IPS-11a (cell line): ENCODE measurements around the gene ABCA12.

Experiments
- H3K4me3 ChIP-seq: one replicate; pipeline ENCODE4 v1.5.1; 2013; ENCODE audit warnings: low read depth, low read length, control low read depth

Gene ABCA12

GRCh38 chr2:215052404-215052803 lies 86.0 kb downstream of the ABCA12 start:
- H3K4me3 ChIP-seq, result no peak overlapping the region

GRCh38 chr2:215049341-215049740 lies 89.1 kb downstream of the ABCA12 start:
- H3K4me3 ChIP-seq, result no peak overlapping the region

GRCh38 chr2:215038421-215038820 lies 100.0 kb downstream of the ABCA12 start:
- H3K4me3 ChIP-seq, result no peak overlapping the region

GRCh38 chr2:215036314-215036713 lies 102.1 kb downstream of the ABCA12 start:
- no peak overlapping the region for H3K4me3 ChIP-seq

- H3K4me3 ChIP-seq, result no peak overlapping the region
Measured at GRCh38 chr2:215034154-215034553, 104.3 kb downstream of the ABCA12 start.

GRCh38 chr2:215032153-215032552 lies 106.3 kb downstream of the ABCA12 start:
- no peak overlapping the region for H3K4me3 ChIP-seq

- H3K4me3 ChIP-seq, result no peak overlapping the region
Measured at GRCh38 chr2:215031321-215031720, 107.1 kb downstream of the ABCA12 start.

GRCh38 chr2:215029936-215030335 lies 108.5 kb downstream of the ABCA12 start:
- H3K4me3 ChIP-seq, result no peak overlapping the region

- no peak overlapping the region for H3K4me3 ChIP-seq
Measured at GRCh38 chr2:215028231-215028630, 110.2 kb downstream of the ABCA12 start.

GRCh38 chr2:215027779-215028178 lies 110.6 kb downstream of the ABCA12 start:
- H3K4me3 ChIP-seq, result no peak overlapping the region

- no peak overlapping the region for H3K4me3 ChIP-seq
Measured at GRCh38 chr2:215022910-215023309, 115.5 kb downstream of the ABCA12 start.

GRCh38 chr2:215022418-215022817 lies 116.0 kb downstream of the ABCA12 start:
- H3K4me3 ChIP-seq, result no peak overlapping the region

GRCh38 chr2:215020283-215020682 lies 118.1 kb downstream of the ABCA12 start:
- H3K4me3 ChIP-seq, result no peak overlapping the region

- no peak overlapping the region for H3K4me3 ChIP-seq
Measured at GRCh38 chr2:215019521-215020145, 118.8 kb downstream of the ABCA12 start.

- no peak overlapping the region for H3K4me3 ChIP-seq
Measured at GRCh38 chr2:215019085-215019484, 119.3 kb downstream of the ABCA12 start.

- no peak overlapping the region for H3K4me3 ChIP-seq
Measured at GRCh38 chr2:215015421-215015820, 123.0 kb downstream of the ABCA12 start.

GRCh38 chr2:215010390-215010789 lies 128.0 kb downstream of the ABCA12 start:
- no peak overlapping the region for H3K4me3 ChIP-seq

- H3K4me3 ChIP-seq, result no peak overlapping the region
Measured at GRCh38 chr2:215003001-215003400, 135.4 kb downstream of the ABCA12 start.

- no peak overlapping the region for H3K4me3 ChIP-seq
Measured at GRCh38 chr2:215002500-215002899, 135.9 kb downstream of the ABCA12 start.

GRCh38 chr2:215000721-215001120 lies 137.7 kb downstream of the ABCA12 start:
- H3K4me3 ChIP-seq, result no peak overlapping the region

- H3K4me3 ChIP-seq, result no peak overlapping the region
Measured at GRCh38 chr2:214995926-214996670, 142.3 kb downstream of the ABCA12 start.

GRCh38 chr2:214995409-214995808 lies 143.0 kb downstream of the ABCA12 start:
- no peak overlapping the region for H3K4me3 ChIP-seq

- no peak overlapping the region for H3K4me3 ChIP-seq
Measured at GRCh38 chr2:214992911-214993310, 145.5 kb downstream of the ABCA12 start.
